ENCODE measurements around the gene CDH15.

CDH15 gene

DNA sequence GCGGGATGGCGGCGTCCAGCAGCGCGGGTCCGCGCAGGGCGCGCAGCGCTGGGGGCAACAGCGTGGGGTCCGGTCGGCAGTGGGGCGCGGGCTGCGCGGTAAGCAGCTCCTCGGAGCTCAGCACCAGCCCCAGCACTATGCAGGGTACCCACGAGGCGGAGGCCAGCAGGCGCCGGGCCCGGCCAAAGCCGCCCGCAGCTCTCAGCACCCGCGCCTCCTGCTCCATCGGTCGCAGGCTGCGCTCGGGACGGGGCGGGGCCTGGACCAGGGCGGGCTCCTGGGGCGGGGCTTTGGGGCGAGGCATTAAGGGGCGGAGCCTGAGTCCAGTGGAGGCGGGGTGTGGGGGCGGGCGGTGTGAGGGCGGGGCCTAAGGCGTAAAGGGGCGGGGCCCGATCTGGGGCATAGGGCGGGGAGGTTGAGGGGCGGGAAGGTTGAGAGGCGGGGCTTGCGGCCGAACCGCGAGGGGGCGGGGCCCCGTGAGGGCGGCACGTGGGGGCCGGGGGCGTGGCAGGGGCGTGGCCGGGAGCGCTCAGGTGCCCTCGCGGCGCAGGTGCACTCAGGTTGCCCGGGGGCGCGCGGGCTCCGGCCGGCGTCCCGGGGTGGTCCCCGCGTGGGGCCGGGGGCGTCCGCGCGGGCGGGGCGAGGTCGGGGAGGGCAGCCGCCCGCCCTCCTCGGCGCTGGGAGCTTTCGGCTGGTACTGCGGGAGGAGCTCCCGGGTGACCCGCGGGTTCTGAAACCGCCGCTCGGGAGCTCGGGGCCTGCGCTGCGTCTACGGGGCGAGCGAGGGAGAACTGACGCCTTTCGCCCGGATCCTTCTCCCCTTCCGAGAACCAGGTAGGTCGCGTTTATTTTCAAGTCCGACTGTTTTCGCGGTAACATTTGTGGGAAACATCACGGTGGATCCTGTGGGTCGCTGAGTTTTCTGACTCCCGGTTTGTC is 30.2 kb downstream of the CDH15 start:
- H3K4me3 Mint-ChIP-seq = no peak overlapping the region
- peaks cover 7% of the 10 kb centered on the region for H3K4me1 Mint-ChIP-seq
- ATAC-seq = peak; percentile 76
- no peak overlapping the region for H3K27ac Mint-ChIP-seq
- no peaks in the 10 kb centered on the region for H3K36me3 Mint-ChIP-seq
- peaks cover 69% of the 10 kb centered on the region for H3K27me3 Mint-ChIP-seq
- peaks cover 7% of the 10 kb centered on the region for H3K9me3 Mint-ChIP-seq

DNA sequence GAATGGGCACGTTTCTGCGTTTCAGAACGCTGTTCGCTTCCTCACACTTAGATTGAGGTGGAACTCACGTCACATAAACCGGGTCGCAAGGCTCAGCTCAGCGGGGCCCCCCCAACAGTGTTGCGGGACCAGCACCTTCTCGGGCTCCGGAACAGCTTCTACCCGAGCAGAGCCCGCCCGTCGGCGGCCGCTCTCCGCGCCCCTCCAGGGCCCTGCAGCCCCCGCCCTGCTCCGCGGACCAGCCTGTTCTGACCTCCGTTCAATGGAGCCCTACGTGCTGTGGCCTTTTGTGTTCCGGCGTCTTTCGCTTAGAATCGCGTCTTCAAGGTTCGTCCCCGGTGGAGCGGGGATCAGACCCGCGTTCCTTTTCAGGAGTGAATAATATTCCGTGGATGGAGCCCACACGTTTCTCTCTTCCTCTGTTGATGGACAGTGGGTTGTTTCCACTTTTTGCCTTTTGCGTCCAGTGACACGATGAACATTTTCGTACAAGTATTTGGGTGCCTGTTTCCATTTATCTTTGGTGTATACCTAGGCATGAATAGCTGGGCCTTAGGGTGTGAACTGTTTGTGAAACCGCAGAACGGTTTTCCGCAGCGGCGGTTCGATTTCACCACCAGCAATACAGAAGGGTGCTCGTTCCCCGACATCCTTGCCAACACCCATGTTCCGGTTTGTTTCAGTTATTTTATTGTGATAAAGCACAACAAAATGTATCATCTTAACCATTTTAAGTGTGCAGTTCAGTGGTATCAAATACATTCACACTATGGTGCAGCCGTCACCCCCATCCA is 31.1 kb downstream of the CDH15 start:
- peaks cover 7% of the 10 kb centered on the region for H3K4me1 Mint-ChIP-seq
- peaks cover 62% of the 10 kb centered on the region for H3K27me3 Mint-ChIP-seq
- H3K4me3 Mint-ChIP-seq = peak overlapping the region; percentile 25
- H3K9me3 Mint-ChIP-seq = peaks cover 7% of the 10 kb centered on the region
- no peak for ATAC-seq
- no peak overlapping the region for H3K27ac Mint-ChIP-seq
- H3K36me3 Mint-ChIP-seq = no peaks in the 10 kb centered on the region

DNA sequence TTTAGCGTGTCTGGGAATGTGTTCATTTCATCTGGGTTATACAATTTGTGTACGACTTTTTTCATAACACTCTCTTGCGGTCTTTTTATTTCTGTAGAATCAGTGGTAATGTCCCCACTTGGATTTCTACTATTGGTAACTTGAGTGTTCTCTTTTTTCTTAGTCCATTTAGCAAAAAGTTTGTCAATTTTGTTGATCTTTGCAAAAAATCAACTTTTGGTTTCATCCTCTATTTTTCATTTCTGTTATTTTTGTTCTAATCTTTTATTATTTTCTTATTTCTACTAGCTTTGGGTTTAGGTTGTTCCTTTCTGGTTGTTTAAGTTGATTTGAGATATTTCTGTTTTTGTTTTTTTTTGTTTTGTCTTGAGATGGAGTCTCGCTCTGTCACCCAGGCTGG is 36.4 kb downstream of the CDH15 start:
- peaks cover 3% of the 10 kb centered on the region for H3K9me3 Mint-ChIP-seq

DNA sequence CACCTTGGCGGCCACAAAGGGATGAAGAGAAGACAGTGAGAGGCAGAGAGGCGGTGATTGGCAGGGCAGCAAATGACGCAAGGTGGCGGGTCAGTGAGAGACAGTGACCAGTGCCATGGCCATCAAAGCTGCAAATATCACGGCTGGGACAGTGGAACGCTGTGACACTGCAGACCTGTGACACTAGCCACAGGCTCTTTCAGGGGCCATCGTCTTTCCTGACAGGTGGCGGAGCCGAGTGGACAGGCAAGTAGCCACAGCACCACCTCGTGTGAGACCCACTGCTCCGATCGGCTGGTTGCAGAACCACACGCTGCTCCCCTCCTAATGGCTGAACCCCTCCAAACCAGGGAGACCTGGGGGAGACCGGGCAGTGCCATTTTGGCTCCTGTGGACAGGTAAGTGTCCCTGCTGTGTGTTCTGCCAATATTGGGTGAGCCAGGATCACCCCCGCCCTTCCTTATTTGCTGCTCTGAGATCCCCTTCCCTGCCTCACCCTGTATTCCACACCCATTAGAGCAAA is 38.0 kb downstream of the CDH15 start:
- Mint-ChIP-seq H3K27ac (no peak overlapping the region), H3K27me3 (peaks cover 41% of the 10 kb centered on the region), H3K9me3 (no peaks in the 10 kb centered on the region), H3K36me3 (no peaks in the 10 kb centered on the region), H3K4me3 (no peak overlapping the region), H3K4me1 (peaks cover 7% of the 10 kb centered on the region)
- ATAC-seq = no peak

More for the DNA sequence above, 36.4 kb downstream of the CDH15 start:
- H3K27ac Mint-ChIP-seq = no peak overlapping the region
- H3K4me1 Mint-ChIP-seq = peaks cover 7% of the 10 kb centered on the region
- no peaks in the 10 kb centered on the region for H3K36me3 Mint-ChIP-seq
- ATAC-seq = no peak
- H3K27me3 Mint-ChIP-seq = peaks cover 57% of the 10 kb centered on the region
- no peak overlapping the region for H3K4me3 Mint-ChIP-seq

DNA sequence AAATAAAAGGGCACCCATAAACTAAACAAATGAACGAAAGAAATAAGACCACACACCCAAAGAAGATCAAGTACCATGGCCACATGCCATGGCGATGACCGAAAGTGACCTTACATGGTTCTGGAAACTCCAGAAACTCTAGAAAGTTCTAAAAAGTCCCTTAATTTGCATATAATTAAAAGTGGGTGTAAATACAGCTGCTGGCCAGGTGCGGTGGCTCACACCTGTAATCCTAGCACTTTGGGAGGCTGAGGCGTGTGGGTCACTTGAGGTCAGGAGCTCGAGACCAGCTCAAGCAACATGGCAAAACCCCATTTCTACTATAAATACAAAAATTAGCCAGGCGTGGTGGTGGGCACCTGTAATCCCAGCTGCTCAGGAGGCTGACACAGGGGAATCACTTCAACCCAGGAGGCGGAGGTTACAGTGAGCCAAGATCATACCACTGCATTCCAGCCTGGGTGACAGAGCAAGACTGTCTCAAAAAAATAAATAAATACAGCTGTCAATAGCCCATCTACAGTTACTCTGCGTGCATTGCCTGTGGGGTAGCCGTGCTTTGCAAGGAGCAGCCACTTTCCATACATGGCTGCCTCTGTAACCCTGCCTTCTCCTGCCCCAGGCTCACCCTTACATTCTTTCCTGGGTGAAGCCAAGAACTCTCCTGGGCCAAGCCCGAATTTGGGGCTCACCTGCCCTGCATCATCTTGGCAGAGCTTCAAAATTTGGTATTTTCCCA is 38.8 kb downstream of the CDH15 start:
- no peak for ATAC-seq
- Mint-ChIP-seq H3K9me3 (no peaks in the 10 kb centered on the region), H3K4me1 (peaks cover 7% of the 10 kb centered on the region), H3K27ac (no peak overlapping the region), H3K36me3 (no peaks in the 10 kb centered on the region), H3K4me3 (no peak overlapping the region), H3K27me3 (peaks cover 36% of the 10 kb centered on the region)

DNA sequence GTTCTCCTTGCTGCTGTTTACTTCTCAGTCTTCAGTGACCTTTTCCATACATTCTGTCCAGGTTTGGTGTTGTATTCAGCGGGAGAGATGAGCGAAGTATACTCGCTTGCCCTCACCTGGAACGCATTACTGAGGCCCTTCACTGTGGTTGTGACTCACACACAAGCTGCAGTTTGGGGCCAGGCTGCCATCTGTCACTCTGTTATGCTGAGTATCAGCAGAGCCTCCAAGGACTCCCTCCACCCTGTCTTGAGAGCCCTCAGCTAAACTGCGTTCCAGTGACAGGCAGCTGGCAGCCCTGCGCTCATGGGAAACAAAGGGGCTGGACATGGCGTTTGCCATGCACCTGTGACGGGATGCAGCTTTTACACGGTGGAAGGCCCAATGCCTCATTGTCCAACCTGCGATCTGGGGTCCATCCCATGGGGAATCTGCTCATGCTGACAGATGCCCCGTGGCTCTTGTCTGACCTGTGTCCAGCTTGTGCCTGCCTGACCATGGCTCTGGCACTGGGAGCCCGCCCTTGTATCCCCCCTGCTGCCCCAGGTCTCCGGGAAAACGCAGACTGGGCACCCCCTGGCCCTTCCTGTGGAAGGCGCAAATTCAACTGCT is 39.5 kb downstream of the CDH15 start:
- H3K27me3 Mint-ChIP-seq = peaks cover 36% of the 10 kb centered on the region
- no peaks in the 10 kb centered on the region for H3K36me3 Mint-ChIP-seq
- ATAC-seq = no peak
- H3K27ac Mint-ChIP-seq = no peak overlapping the region
- no peak overlapping the region for H3K4me3 Mint-ChIP-seq
- H3K9me3 Mint-ChIP-seq = no peaks in the 10 kb centered on the region
- peaks cover 7% of the 10 kb centered on the region for H3K4me1 Mint-ChIP-seq

DNA sequence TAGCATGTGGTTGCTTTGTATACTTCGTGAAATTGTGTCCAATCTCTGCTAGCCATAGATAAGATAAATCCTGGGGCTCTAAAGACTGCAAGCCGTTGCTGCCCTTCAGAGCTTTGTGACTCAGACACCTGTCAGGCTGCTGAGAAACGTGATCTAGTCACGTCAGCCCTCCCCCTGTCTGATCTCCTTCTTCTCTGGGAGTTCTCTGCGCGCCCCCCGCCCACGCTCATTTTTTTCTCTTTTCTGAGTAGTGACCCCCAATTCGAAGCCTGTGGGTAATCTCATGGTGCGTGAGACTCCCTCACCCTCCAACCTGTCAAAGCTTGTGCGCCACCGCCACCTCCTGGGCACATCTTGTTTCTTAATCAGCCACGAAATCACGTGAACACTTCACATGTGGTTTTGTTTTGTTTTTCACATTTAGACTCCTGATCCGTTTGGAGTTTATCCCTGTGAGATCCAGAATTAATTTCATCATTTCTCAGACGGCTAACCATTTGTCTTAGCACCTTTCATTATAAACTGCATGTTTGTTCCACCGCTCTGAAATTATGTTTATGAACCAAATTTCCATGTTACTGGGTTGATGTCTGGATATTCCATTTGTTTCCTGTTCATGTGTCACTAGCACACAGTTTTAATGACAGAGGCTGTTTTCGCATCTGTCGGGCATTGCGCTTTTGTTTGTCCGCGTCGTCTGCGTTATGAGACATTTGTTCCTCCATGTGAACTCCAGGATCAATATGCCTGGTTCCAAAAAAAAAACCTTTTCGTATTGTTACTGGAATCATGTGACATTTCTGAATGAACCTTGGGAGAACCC is 45.0 kb downstream of the CDH15 start:
- Mint-ChIP-seq H3K9me3 (no peaks in the 10 kb centered on the region), H3K4me1 (peaks cover 26% of the 10 kb centered on the region), H3K27ac (peak overlapping the region; percentile 92), H3K36me3 (peaks cover 5% of the 10 kb centered on the region), H3K27me3 (no peaks in the 10 kb centered on the region), H3K4me3 (peak overlapping the region; percentile 97)
- peak; percentile 79 for ATAC-seq

DNA sequence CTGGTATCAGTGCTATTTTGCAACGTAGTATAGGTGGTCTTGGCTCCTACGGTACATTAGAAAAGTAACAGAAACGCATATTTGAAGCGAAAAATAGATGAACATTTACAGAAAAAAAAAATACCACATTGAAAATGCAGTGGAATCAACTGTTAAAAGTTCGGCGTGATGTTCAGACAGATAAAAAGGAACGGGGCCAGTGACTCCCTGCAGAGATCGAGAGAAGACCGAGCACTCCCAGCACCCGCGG is 45.5 kb downstream of the CDH15 start:
- Mint-ChIP-seq H3K36me3 (peaks cover 10% of the 10 kb centered on the region), H3K9me3 (no peaks in the 10 kb centered on the region)
- ATAC-seq = no peak

DNA sequence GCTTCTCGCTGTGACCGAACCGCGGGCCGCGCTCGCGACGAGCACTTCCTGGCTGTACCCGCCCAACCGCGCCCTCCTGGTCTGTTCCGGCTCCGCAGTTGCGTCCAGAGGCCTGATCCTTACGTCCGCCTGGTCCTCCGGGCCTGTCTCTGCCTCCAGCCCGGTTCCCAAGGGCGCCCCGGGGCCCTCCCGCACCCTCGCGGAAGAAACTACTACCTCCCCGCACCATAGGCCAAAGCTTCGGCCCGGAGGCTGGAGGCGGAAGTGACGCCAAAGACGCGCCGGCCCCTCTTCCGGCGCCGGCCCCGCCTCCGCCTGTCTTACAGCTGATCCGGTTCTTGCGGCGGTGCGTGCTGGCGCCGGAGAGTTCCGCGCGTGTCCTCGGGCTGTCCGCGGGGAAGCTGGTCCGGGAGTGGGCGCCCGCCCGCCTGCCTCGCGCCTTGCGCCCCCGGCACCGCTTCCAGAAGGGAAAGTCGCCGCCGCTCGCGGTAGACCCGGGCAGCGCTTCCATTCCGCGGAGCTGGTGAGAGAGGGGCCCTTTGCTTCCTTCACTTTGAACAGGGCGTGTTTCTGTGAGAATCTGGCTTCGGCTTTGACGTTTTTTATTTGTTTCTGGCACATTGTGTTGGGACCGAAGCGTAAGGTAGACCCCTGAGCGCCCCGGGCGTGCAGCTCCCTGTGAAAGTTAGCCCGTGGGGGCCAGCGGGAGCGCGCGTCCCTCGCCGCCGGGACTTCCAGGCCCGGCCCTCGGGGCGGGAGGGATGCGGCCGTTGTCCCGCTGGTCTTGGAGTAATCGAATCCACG is 46.0 kb downstream of the CDH15 start, which contains the start of gene ZNF778:
Gene ZNF778 (plus strand): TSS at position 316 of the 804 bp plus-strand sequence. CDS start 3,425 bp downstream, outside the sequence.
- Mint-ChIP-seq H3K9me3 (no peaks in the 10 kb centered on the region), H3K4me1 (peaks cover 30% of the 10 kb centered on the region), H3K27ac (peak within 1 kb of the TSS; percentile 92), H3K27me3 (no peaks in the 10 kb centered on the region), H3K4me3 (peak within 1 kb of the TSS; percentile 97), H3K36me3 (peaks cover 14% of the 10 kb centered on the region)
- peak; percentile 96 for ATAC-seq

More for the DNA sequence above, 45.5 kb downstream of the CDH15 start:
- Mint-ChIP-seq H3K4me3 (peak overlapping the region; percentile 97), H3K4me1 (peaks cover 30% of the 10 kb centered on the region), H3K27me3 (no peaks in the 10 kb centered on the region), H3K27ac (peak overlapping the region; percentile 92)

DNA sequence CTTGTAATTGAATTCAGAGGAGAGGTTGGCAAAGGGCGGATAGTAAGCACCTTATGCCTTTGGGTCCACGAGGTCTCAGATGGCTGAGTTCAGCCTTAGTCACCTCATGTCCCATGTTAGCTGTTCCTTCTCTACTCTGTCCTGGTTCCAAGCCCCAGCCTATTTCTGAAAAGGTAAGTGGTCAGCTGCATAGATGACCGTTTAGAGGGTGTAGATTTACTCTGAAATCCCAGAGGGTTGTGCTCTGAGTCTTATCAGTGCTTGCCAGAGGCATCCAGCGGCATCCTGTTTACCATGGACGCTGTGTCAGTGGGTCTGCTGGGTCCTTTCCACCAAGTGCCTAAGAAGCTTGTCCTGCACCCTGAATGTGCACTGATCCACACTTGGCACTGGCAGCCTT is 47.8 kb downstream of the CDH15 start:
- H3K27ac Mint-ChIP-seq = no peak overlapping the region
- no peak for ATAC-seq
- H3K4me1 Mint-ChIP-seq = peaks cover 30% of the 10 kb centered on the region
- peaks cover 21% of the 10 kb centered on the region for H3K36me3 Mint-ChIP-seq
- H3K9me3 Mint-ChIP-seq = no peaks in the 10 kb centered on the region
- H3K27me3 Mint-ChIP-seq = no peaks in the 10 kb centered on the region
- no peak overlapping the region for H3K4me3 Mint-ChIP-seq

DNA sequence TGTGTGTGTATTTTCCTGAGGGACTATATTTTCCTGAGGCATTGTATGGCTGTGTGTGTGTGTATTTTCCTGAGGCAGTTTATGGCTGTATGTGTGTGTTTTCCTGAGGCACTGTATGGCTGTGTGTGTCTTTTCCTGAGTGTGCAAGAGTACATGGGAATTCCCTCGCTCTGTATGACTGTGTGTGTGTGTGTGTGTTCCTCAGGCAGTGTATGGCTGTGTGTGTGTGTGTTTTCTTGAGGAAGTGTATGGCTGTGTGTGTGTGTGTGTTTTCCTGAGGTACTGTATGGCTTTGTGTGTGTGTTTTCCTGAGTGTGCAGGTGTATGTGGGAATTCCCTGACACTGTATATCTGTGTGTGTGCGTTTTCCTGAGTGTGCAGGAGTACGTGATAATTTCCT is 50.1 kb downstream of the CDH15 start:
- no peaks in the 10 kb centered on the region for H3K27me3 Mint-ChIP-seq
- peaks cover 24% of the 10 kb centered on the region for H3K4me1 Mint-ChIP-seq
- no peaks in the 10 kb centered on the region for H3K9me3 Mint-ChIP-seq
- no peak overlapping the region for H3K4me3 Mint-ChIP-seq
- no peak for ATAC-seq
- H3K36me3 Mint-ChIP-seq = peaks cover 43% of the 10 kb centered on the region
- no peak overlapping the region for H3K27ac Mint-ChIP-seq

DNA sequence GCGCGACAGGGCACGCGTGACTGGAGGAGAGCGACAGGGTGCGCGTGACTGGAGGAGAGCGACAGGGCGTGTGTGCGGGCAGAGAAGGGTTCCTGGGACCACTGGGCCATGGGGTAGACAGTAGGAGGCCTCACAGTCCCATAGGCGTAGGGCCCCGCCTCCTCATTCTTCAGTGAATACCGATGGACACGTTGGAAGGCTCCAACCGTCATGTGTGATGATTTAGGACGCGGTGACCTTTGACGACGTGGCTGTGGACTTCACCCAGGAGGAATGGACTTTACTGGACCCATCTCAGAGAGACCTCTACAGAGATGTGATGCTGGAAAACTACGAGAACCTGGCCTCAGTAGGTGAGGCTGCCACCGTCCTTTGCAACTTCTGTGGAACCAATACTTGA is 51.4 kb downstream of the CDH15 start:
- Mint-ChIP-seq H3K4me1 (peaks cover 18% of the 10 kb centered on the region), H3K27me3 (no peaks in the 10 kb centered on the region), H3K9me3 (peaks cover under 1% of the 10 kb centered on the region), H3K36me3 (peaks cover 56% of the 10 kb centered on the region), H3K27ac (no peak overlapping the region), H3K4me3 (no peak overlapping the region)
- ATAC-seq = no peak

DNA sequence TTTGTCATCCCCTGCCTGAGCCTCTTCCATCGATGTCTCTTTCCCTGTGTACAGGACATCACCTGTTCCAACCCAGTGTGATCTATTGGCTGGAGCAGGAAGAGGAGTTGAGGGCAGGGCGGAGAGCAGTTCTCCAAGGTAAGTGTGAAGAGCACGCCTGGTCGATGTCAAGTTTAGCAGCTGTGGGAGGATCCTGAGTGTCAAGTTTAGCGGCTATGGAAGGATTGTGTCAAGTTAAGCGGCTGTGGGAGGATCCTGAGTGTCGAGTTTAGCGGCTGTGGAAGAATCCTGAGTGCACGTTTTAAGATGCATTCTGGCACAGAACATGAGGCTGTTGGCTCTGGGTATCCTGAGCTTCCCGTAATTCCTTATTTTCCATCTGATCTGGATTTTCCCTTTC is 53.1 kb downstream of the CDH15 start:
- peaks cover 3% of the 10 kb centered on the region for H3K9me3 Mint-ChIP-seq
- no peak overlapping the region for H3K4me3 Mint-ChIP-seq
- peaks cover 70% of the 10 kb centered on the region for H3K36me3 Mint-ChIP-seq
- ATAC-seq = no peak
- no peaks in the 10 kb centered on the region for H3K27me3 Mint-ChIP-seq
- H3K27ac Mint-ChIP-seq = no peak overlapping the region
- H3K4me1 Mint-ChIP-seq = peaks cover 7% of the 10 kb centered on the region
